Measurements from ENCODE around the gene SP1. TPM values are rescaled to one million over a fixed set of nuclear protein-coding genes. Genes with fewer than 3 reads are reported as not detected.
"Not testable (repeated sequence)": the region's sequence is repeated elsewhere in the genome, so short reads cannot be mapped to it uniquely, and the experiment has no call there.

SP1 gene
- total and polyA plus RNA-seq, 2 of the 4 experiments (the other 2 are of a cell fraction): 19.7 to 53.6 TPM

- dilution Hi-C loops (cut with HindIII; ENCODE audit: low sequenced_read_pairs, unreplicated experiment); H3K56ac ChIP-seq (ENCODE audit: extremely low read depth, insufficient read depth, low read length); H3K23ac ChIP-seq (ENCODE audit: low read depth, low read length); H3K18ac ChIP-seq (ENCODE audit: low read depth, low read length); H4K91ac ChIP-seq (ENCODE audit: insufficient read depth, low read depth, low read length); H3K9me1 ChIP-seq (ENCODE audit: insufficient read depth, low read length); H3K4me2 ChIP-seq (ENCODE audit: low read depth, low read length); H3K9ac ChIP-seq (ENCODE audit: low read depth, low read length); H3K4me3 ChIP-seq (ENCODE audit: insufficient read depth, low read depth, low read length); DNase-seq; H3K27ac ChIP-seq (ENCODE audit: insufficient read depth, low read length); H3K14ac ChIP-seq (replicated peaks; ENCODE audit: low read depth, low read length); H2AK5ac ChIP-seq (ENCODE audit: low read depth, low read length); H3K4me1 ChIP-seq (ENCODE audit: control insufficient read depth, insufficient read depth, low read length); intact Hi-C loops (cut with micrococcal nuclease); H4K8ac ChIP-seq (ENCODE audit: low read depth in 2 of 2, low read length in 2 of 2); H4K20me1 ChIP-seq (ENCODE audit: insufficient read depth, low read length); H2AFZ ChIP-seq (replicated peaks; ENCODE audit: low read length, poor library complexity); H4K5ac ChIP-seq (ENCODE audit: low read depth, low read length); H3K9me3 ChIP-seq (ENCODE audit: control insufficient read depth, insufficient read depth, low read length); H3K4ac ChIP-seq (ENCODE audit: low read depth, low read length); H3K79me1 ChIP-seq (ENCODE audit: low read depth in 1 of 2, low read length in 2 of 2); ATAC-seq (ENCODE audit: low read depth); BruUV-seq (replicated peaks); H3K27me3 ChIP-seq (ENCODE audit: control insufficient read depth, insufficient read depth, low read length); H3K36me3 ChIP-seq (ENCODE audit: control insufficient read depth, insufficient read depth, low read length); H2AK9ac ChIP-seq (replicated peaks; ENCODE audit: low read depth, low read length, poor library complexity); in situ Hi-C loops (cut with MboI; ENCODE audit: low sequenced_read_pairs); H2BK5ac ChIP-seq (ENCODE audit: low read depth, low read length, poor library complexity, severe bottlenecking); H2BK15ac ChIP-seq (ENCODE audit: low read depth, low read length); H2BK20ac ChIP-seq (ENCODE audit: low read depth, low read length); H2BK120ac ChIP-seq (ENCODE audit: low read depth, low read length): not testable (repeated sequence)
- 80% methylated on average over 2 of the region's 12 CpGs; no CpG with 5 or more reads in 1 of the 2 experiments for WGBS, 2 experiments (ENCODE audit: extremely low coverage in 2 of 2, insufficient read length in 1 of 2)
- CTCF ChIA-PET: interaction anchor here (0.6 to 3.8 kb wide), 3 partner anchors 35 to 338 kb away, joined by 4 to 40 read pairs (median 4); no protein-coding TSS in a partner anchor
- POLR2A ChIA-PET (ENCODE audit: unreplicated experiment): interaction anchor here (0.6 kb wide), 1 partner anchor 487 kb away, joined by 17 read pairs; no protein-coding TSS in a partner anchor
Measured at GRCh38 chr12:53422247-53422646, 42.3 kb downstream of the SP1 start.

Data from IMR-90 (cell line).